ENCODE data around the gene CD151. TPM values are rescaled to one million over a fixed set of nuclear protein-coding genes. Genes with fewer than 3 reads are reported as not detected.
A peak's percentile ranks its signal among the peaks of the same experiment; 100 is the strongest.

CD151 gene
- total RNA-seq, result 10 to 100 TPM; 61.2 to 65.5 TPM
- polyA plus RNA-seq, result 19.6 TPM

GRCh38 chr11:832529-833113 is at the start of gene CD151:
Gene CD151 (plus strand): TSS chr11:832952. CDS start chr11:836070, 3,118 bp downstream.
- Mint-ChIP-seq H3K4me1 (peaks cover 0 to 61% (median 12%) of the 10 kb centered on the region in 3 donors), H3K36me3 (peaks cover 0 to 5% (median 0%) of the 10 kb centered on the region in 3 donors), H3K4me3 (peak within 1 kb of the TSS; percentile 63 to 87 (median 72)), H3K9me3 (no peaks in the 10 kb centered on the region), H3K27ac (peak within 1 kb of the TSS in 3 of 8 donors; percentile 52 to 84 (median 66)), H3K27me3 (peaks cover 3 to 17% of the 10 kb centered on the region in 2 donors)
- peak within 1 kb of the TSS; percentile 34 for H3K4me3 ChIP-seq (ENCODE audit: low read length)
- H3K4me1 ChIP-seq (ENCODE audit: insufficient read depth, low read length), result peaks cover 40% of the 10 kb centered on the region
- POLR2A ChIA-PET, result interaction anchor here (0.5 to 3.3 kb wide), 5 partner anchors 10 to 137 kb away, joined by 3 to 16 read pairs (median 5); partner anchors contain the start of genes PNPLA2, RPLP2 and TMEM80
- no peaks in the 10 kb centered on the region for H3K36me3 ChIP-seq (ENCODE audit: insufficient read depth, low read length)
- peak within 1 kb of the TSS; percentile 59 for H3K27ac ChIP-seq (ENCODE audit: low read depth, low read length)
- no peaks in the 10 kb centered on the region for H3K9me3 ChIP-seq (ENCODE audit: low read length)
- DNase-seq, result peak in 3 of 5 donors; percentile 44 to 63 (median 44)
- CTCF ChIA-PET, result interaction anchor here (0.7 to 1.3 kb wide), 3 partner anchors 10 to 16 kb away, joined by 3 to 6 read pairs (median 4); partner anchors contain the start of genes POLR2L and TSPAN4
- H3K27me3 ChIP-seq (ENCODE audit: insufficient read depth, low read length, poor library complexity, severe bottlenecking), result peaks cover 18% of the 10 kb centered on the region

GRCh38 chr11:783581-784015 is 49.2 kb upstream of the CD151 start:
- Histone ChIP-seq H3K27ac (ENCODE audit: low read depth, low read length) (no peak overlapping the region), H3K36me3 (ENCODE audit: insufficient read depth, low read length) (no peaks in the 10 kb centered on the region), H3K9me3 (ENCODE audit: low read length) (no peaks in the 10 kb centered on the region), H3K4me1 (ENCODE audit: insufficient read depth, low read length) (peaks cover under 1% of the 10 kb centered on the region), H3K4me3 (ENCODE audit: low read length) (no peak overlapping the region), H3K27me3 (ENCODE audit: insufficient read depth, low read length, poor library complexity, severe bottlenecking) (no peaks in the 10 kb centered on the region)
- no peaks in the 10 kb centered on the region for H3K9me3 Mint-ChIP-seq
- peak overlapping the region in 2 of 8 donors; percentile 47 to 60 for H3K27ac Mint-ChIP-seq
- H3K4me1 Mint-ChIP-seq, result peaks cover 0 to 23% (median 12%) of the 10 kb centered on the region in 3 donors
- no peaks in the 10 kb centered on the region for H3K27me3 Mint-ChIP-seq
- H3K4me3 Mint-ChIP-seq, result no peak overlapping the region
- H3K36me3 Mint-ChIP-seq, result peaks cover 0 to 12% (median 0%) of the 10 kb centered on the region in 3 donors
- CTCF ChIA-PET, result no interaction called here
- POLR2A ChIA-PET, result no interaction called here
- no peak for DNase-seq

GRCh38 chr11:786235-787083 is 46.3 kb upstream of the CD151 start:
- Mint-ChIP-seq H3K4me3 (no peak overlapping the region), H3K9me3 (no peaks in the 10 kb centered on the region), H3K36me3 (peaks cover 0 to 13% (median 0%) of the 10 kb centered on the region in 3 donors), H3K4me1 (peaks cover 0 to 14% (median 4%) of the 10 kb centered on the region in 3 donors), H3K27ac (no peak overlapping the region), H3K27me3 (peaks cover 3% of the 10 kb centered on the region in 2 donors)
- no peaks in the 10 kb centered on the region for H3K4me1 ChIP-seq (ENCODE audit: insufficient read depth, low read length)
- H3K4me3 ChIP-seq (ENCODE audit: low read length), result no peak overlapping the region
- ChIA-PET CTCF (no interaction called here), POLR2A (interaction anchor here (0.6 kb wide), 1 partner anchor 9 kb away, joined by 3 read pairs; no protein-coding TSS in a partner anchor)
- H3K27ac ChIP-seq (ENCODE audit: low read depth, low read length), result no peak overlapping the region
- H3K27me3 ChIP-seq (ENCODE audit: insufficient read depth, low read length, poor library complexity, severe bottlenecking), result no peaks in the 10 kb centered on the region
- no peak for DNase-seq
- H3K9me3 ChIP-seq (ENCODE audit: low read length), result no peaks in the 10 kb centered on the region
- H3K36me3 ChIP-seq (ENCODE audit: insufficient read depth, low read length), result no peaks in the 10 kb centered on the region

GRCh38 chr11:787084-787675 is 45.6 kb upstream of the CD151 start:
- H3K36me3 Mint-ChIP-seq, result peaks cover 0 to 16% (median 0%) of the 10 kb centered on the region in 3 donors
- H3K27ac Mint-ChIP-seq, result no peak overlapping the region
- H3K9me3 Mint-ChIP-seq, result no peaks in the 10 kb centered on the region
- no peak overlapping the region for H3K27ac ChIP-seq (ENCODE audit: low read depth, low read length)
- DNase-seq, result no peak
- no peaks in the 10 kb centered on the region for H3K4me1 ChIP-seq (ENCODE audit: insufficient read depth, low read length)
- peak overlapping the region in 1 of 7 donors; percentile 66 for H3K4me3 Mint-ChIP-seq
- H3K4me1 Mint-ChIP-seq, result peaks cover 0 to 14% (median 4%) of the 10 kb centered on the region in 3 donors
- H3K27me3 ChIP-seq (ENCODE audit: insufficient read depth, low read length, poor library complexity, severe bottlenecking), result no peaks in the 10 kb centered on the region
- H3K4me3 ChIP-seq (ENCODE audit: low read length), result no peak overlapping the region
- H3K9me3 ChIP-seq (ENCODE audit: low read length), result no peaks in the 10 kb centered on the region
- no peaks in the 10 kb centered on the region for H3K36me3 ChIP-seq (ENCODE audit: insufficient read depth, low read length)
- CTCF ChIA-PET, result no interaction called here
- H3K27me3 Mint-ChIP-seq, result peaks cover 3% of the 10 kb centered on the region in 2 donors
- POLR2A ChIA-PET, result no interaction called here

- Histone ChIP-seq H3K4me3 (ENCODE audit: low read length) (no peak overlapping the region), H3K4me1 (ENCODE audit: insufficient read depth, low read length) (no peaks in the 10 kb centered on the region), H3K27ac (ENCODE audit: low read depth, low read length) (no peak overlapping the region), H3K9me3 (ENCODE audit: low read length) (no peaks in the 10 kb centered on the region), H3K36me3 (ENCODE audit: insufficient read depth, low read length) (no peaks in the 10 kb centered on the region), H3K27me3 (ENCODE audit: insufficient read depth, low read length, poor library complexity, severe bottlenecking) (no peaks in the 10 kb centered on the region)
- Mint-ChIP-seq H3K9me3 (no peaks in the 10 kb centered on the region), H3K4me1 (peaks cover 0 to 14% (median 4%) of the 10 kb centered on the region in 3 donors), H3K27ac (no peak overlapping the region), H3K27me3 (peaks cover 3% of the 10 kb centered on the region in 2 donors), H3K36me3 (peaks cover 0 to 17% (median 0%) of the 10 kb centered on the region in 3 donors), H3K4me3 (no peak overlapping the region)
- POLR2A ChIA-PET, result no interaction called here
- no peak for DNase-seq
- CTCF ChIA-PET, result no interaction called here
Observed at GRCh38 chr11:788009-788640, 44.6 kb upstream of the CD151 start.

GRCh38 chr11:788953-789940 is 43.5 kb upstream of the CD151 start:
- Mint-ChIP-seq H3K4me3 (peak overlapping the region in 1 of 7 donors; percentile 19), H3K27me3 (peaks cover 3% of the 10 kb centered on the region in 2 donors)
- POLR2A ChIA-PET, result interaction anchor here (0.6 to 1.1 kb wide), 2 partner anchors 23 to 84 kb away, joined by 3 to 4 read pairs; no protein-coding TSS in a partner anchor

GRCh38 chr11:789943-790342 is 42.8 kb upstream of the CD151 start, which contains the start of gene CEND1:
Gene CEND1 (minus strand): TSS chr11:790090. CDS start chr11:788576, 1,514 bp downstream.
- Histone ChIP-seq H3K27me3 (ENCODE audit: insufficient read depth, low read length, poor library complexity, severe bottlenecking) (no peaks in the 10 kb centered on the region), H3K4me3 (ENCODE audit: low read length) (no peak within 1 kb of the TSS), H3K9me3 (ENCODE audit: low read length) (no peaks in the 10 kb centered on the region), H3K36me3 (ENCODE audit: insufficient read depth, low read length) (peaks cover 4% of the 10 kb centered on the region), H3K27ac (ENCODE audit: low read depth, low read length) (no peak within 1 kb of the TSS), H3K4me1 (ENCODE audit: insufficient read depth, low read length) (peaks cover 4% of the 10 kb centered on the region)
- CTCF ChIA-PET, result no interaction called here
- no peak for DNase-seq
- H3K4me3 Mint-ChIP-seq, result peak within 1 kb of the TSS in 2 of 7 donors; percentile 19 to 32
- peaks cover 0 to 23% (median 0%) of the 10 kb centered on the region in 3 donors for H3K36me3 Mint-ChIP-seq
- H3K4me1 Mint-ChIP-seq, result peaks cover 0 to 20% (median 4%) of the 10 kb centered on the region in 3 donors
- H3K27ac Mint-ChIP-seq, result peak within 1 kb of the TSS in 1 of 8 donors; percentile 92
- H3K27me3 Mint-ChIP-seq, result peaks cover 3% of the 10 kb centered on the region in 2 donors
- POLR2A ChIA-PET, result interaction anchor here (0.6 to 1.1 kb wide), 2 partner anchors 24 to 84 kb away, joined by 3 to 4 read pairs; no protein-coding TSS in a partner anchor
- H3K9me3 Mint-ChIP-seq, result no peaks in the 10 kb centered on the region

More at GRCh38 chr11:788953-789940, 43.5 kb upstream of the CD151 start:
- Mint-ChIP-seq H3K9me3 (no peaks in the 10 kb centered on the region), H3K4me1 (peaks cover 0 to 18% (median 4%) of the 10 kb centered on the region in 3 donors), H3K27ac (no peak overlapping the region), H3K36me3 (peaks cover 0 to 24% (median 0%) of the 10 kb centered on the region in 3 donors)
- no peak for DNase-seq
- Histone ChIP-seq H3K27me3 (ENCODE audit: insufficient read depth, low read length, poor library complexity, severe bottlenecking) (no peaks in the 10 kb centered on the region), H3K36me3 (ENCODE audit: insufficient read depth, low read length) (peaks cover 4% of the 10 kb centered on the region), H3K4me1 (ENCODE audit: insufficient read depth, low read length) (no peaks in the 10 kb centered on the region), H3K9me3 (ENCODE audit: low read length) (no peaks in the 10 kb centered on the region), H3K4me3 (ENCODE audit: low read length) (no peak overlapping the region), H3K27ac (ENCODE audit: low read depth, low read length) (no peak overlapping the region)
- CTCF ChIA-PET, result no interaction called here
